ENCODE results near the gene ATP9A.

Gene ATP9A

GRCh38 chr20:51622004-51622874 is 146.0 kb downstream of the ATP9A start:
- no peak for DNase-seq

- no peak for DNase-seq
These were observed 147.8 kb downstream of the ATP9A start for GRCh38 chr20:51620432-51620831.

- DNase-seq: no peak
These were observed 152.1 kb downstream of the ATP9A start for GRCh38 chr20:51616060-51616459.

- DNase-seq: no peak
These were observed 153.5 kb downstream of the ATP9A start for GRCh38 chr20:51614687-51615086.

- no peak for DNase-seq
These were observed 154.6 kb downstream of the ATP9A start for GRCh38 chr20:51613580-51613979.

- DNase-seq: no peak
These were observed 155.3 kb downstream of the ATP9A start for GRCh38 chr20:51612896-51613295.

- DNase-seq: no peak
These were observed 156.6 kb downstream of the ATP9A start for GRCh38 chr20:51611625-51611890.

GRCh38 chr20:51610761-51611624 is 157.2 kb downstream of the ATP9A start:
- no peak for DNase-seq

- no peak for DNase-seq
These were observed 158.1 kb downstream of the ATP9A start for GRCh38 chr20:51610111-51610510.

- no peak for DNase-seq
These were observed 158.9 kb downstream of the ATP9A start for GRCh38 chr20:51609251-51609650.

- no peak for DNase-seq
These were observed 160.1 kb downstream of the ATP9A start for GRCh38 chr20:51608061-51608460.

- DNase-seq: no peak
These were observed 161.0 kb downstream of the ATP9A start for GRCh38 chr20:51607170-51607569.

GRCh38 chr20:51604851-51605250 is 163.3 kb downstream of the ATP9A start:
- no peak for DNase-seq

- no peak for DNase-seq
These were observed 166.1 kb downstream of the ATP9A start for GRCh38 chr20:51602131-51602530.

GRCh38 chr20:51600950-51601349 is 167.2 kb downstream of the ATP9A start:
- no peak for DNase-seq

- DNase-seq: no peak
These were observed 168.2 kb downstream of the ATP9A start for GRCh38 chr20:51600016-51600420.

GRCh38 chr20:51598556-51598955 is 169.6 kb downstream of the ATP9A start:
- no peak for DNase-seq

GRCh38 chr20:51597389-51598231 is 170.6 kb downstream of the ATP9A start:
- no peak for DNase-seq

GRCh38 chr20:51596668-51597388 is 171.4 kb downstream of the ATP9A start:
- no peak for DNase-seq

GRCh38 chr20:51595744-51596143 is 172.4 kb downstream of the ATP9A start:
- no peak for DNase-seq

GRCh38 chr20:51595058-51595532 is 173.1 kb downstream of the ATP9A start:
- DNase-seq: peak; percentile 71
